GM04504 (cell line): Measurements from ENCODE around the gene PDLIM4.

ENCODE experiments used
- DNase-seq: peaks from one replicate; pipeline ENCODE4 v3.0.0-alpha.2; 2012; ENCODE audit warnings: low read depth

PDLIM4 gene

GRCh38 chr5:132227485-132228240 lies 29.8 kb upstream of the PDLIM4 start, which contains the start of gene P4HA2:
Gene P4HA2 (minus strand): TSS chr5:132227853. CDS start chr5:132218626, 9,227 bp downstream.
- DNase-seq, result no peak

GRCh38 chr5:132228241-132229035 lies 29.1 kb upstream of the PDLIM4 start:
- no peak for DNase-seq

GRCh38 chr5:132229236-132229635 lies 28.3 kb upstream of the PDLIM4 start:
- no peak for DNase-seq

GRCh38 chr5:132230871-132231270 lies 26.6 kb upstream of the PDLIM4 start:
- no peak for DNase-seq

- no peak for DNase-seq
Measured at GRCh38 chr5:132232465-132232864, 25.0 kb upstream of the PDLIM4 start.

- DNase-seq, result no peak
Measured at GRCh38 chr5:132233081-132233480, 24.4 kb upstream of the PDLIM4 start.

- DNase-seq, result no peak
Measured at GRCh38 chr5:132233811-132234683, 23.4 kb upstream of the PDLIM4 start.

GRCh38 chr5:132234684-132235062 lies 22.8 kb upstream of the PDLIM4 start:
- DNase-seq, result no peak

GRCh38 chr5:132235340-132235739 lies 22.2 kb upstream of the PDLIM4 start:
- no peak for DNase-seq

- DNase-seq, result no peak
Measured at GRCh38 chr5:132237141-132237540, 20.4 kb upstream of the PDLIM4 start.

- DNase-seq, result no peak
Measured at GRCh38 chr5:132237670-132238069, 19.8 kb upstream of the PDLIM4 start.

GRCh38 chr5:132238169-132238744 lies 19.2 kb upstream of the PDLIM4 start:
- no peak for DNase-seq

GRCh38 chr5:132238901-132239500 lies 18.5 kb upstream of the PDLIM4 start:
- no peak for DNase-seq

GRCh38 chr5:132239776-132240175 lies 17.7 kb upstream of the PDLIM4 start:
- DNase-seq, result no peak

- no peak for DNase-seq
Measured at GRCh38 chr5:132243366-132243977, 14.0 kb upstream of the PDLIM4 start.

GRCh38 chr5:132245593-132245992 lies 11.9 kb upstream of the PDLIM4 start:
- no peak for DNase-seq

GRCh38 chr5:132246806-132247205 lies 10.7 kb upstream of the PDLIM4 start:
- no peak for DNase-seq

- no peak for DNase-seq
Measured at GRCh38 chr5:132250547-132250946, 6.9 kb upstream of the PDLIM4 start.

- DNase-seq, result no peak
Measured at GRCh38 chr5:132251220-132251725, 6.2 kb upstream of the PDLIM4 start.

GRCh38 chr5:132253008-132253441 lies 4.5 kb upstream of the PDLIM4 start:
- DNase-seq, result no peak
